Activated naive CD8-positive, alpha-beta T cell (primary cell): ENCODE results near the gene PTP4A2.
"Not testable (repeated sequence)": the region's sequence is repeated elsewhere in the genome, so short reads cannot be mapped to it uniquely, and the experiment has no call there.

Experiments
- H3K27ac Mint-ChIP-seq: one replicate; pipeline ENCODE4 v1.8.0; 2021; ENCODE audit warnings: mixed read lengths
- H3K27me3 Mint-ChIP-seq: one replicate; pipeline ENCODE4 v1.8.0; 2021; ENCODE audit warnings: mixed read lengths
- H3K36me3 Mint-ChIP-seq: one replicate; pipeline ENCODE4 v1.8.0; 2021; ENCODE audit warnings: mixed read lengths
- H3K4me1 Mint-ChIP-seq: one replicate; pipeline ENCODE4 v1.8.0; 2021; ENCODE audit warnings: low read depth, mixed read lengths
- H3K4me3 Mint-ChIP-seq: one replicate; pipeline ENCODE4 v1.8.0; 2021; ENCODE audit warnings: mild to moderate bottlenecking, mixed read lengths
- H3K9me3 Mint-ChIP-seq: one replicate; pipeline ENCODE4 v1.8.0; 2021; ENCODE audit warnings: low read depth, mixed read lengths

PTP4A2 gene

DNA sequence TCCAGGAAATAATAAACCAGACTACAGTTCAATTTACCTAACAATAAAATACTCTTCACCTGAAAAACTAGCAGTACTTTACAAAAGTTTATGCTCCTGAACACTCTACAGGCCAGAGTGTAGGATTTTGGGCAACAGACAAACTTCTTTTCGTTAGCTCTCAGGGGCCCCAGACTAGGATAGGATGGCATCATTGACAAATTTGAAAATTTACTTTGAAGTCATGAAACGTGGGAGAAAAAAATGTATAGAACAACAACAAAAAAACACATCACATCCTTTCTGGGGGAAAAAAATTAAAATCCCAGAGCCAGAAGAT lies 1.2 kb downstream of the PTP4A2 start:
- peaks cover 73% of the 10 kb centered on the region for H3K4me1 Mint-ChIP-seq
- no peaks in the 10 kb centered on the region for H3K9me3 Mint-ChIP-seq

DNA sequence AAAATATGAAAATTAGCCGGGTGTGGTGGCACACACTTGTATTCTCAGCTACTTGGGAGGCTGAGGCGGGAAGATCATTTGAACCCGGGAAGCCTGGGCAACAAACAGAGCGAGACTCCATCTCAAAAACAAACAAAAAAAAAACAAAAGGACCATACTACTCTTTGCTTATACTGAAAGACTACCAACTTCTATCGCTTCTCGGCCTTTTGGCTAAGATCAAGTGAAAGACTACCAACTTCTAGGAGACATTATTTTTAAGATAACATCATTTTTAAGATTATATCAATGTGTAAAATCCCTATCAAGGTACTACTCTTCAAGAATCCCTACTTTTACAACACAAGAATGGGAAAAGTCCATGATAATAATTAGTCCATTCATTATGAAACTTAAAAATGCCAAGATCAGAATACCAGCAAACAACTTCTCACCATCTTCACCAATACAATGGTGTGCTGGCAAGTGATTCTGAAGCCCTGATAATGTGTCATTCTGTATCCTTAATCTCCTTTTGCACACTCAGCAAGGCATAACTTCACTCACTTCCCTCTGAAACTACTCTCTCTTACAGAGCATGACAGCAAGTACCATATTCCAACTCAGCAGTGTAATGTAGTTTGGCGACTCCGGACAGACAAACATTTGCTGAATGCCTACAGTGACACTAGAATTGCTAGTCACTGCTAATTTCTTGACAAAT lies 1.7 kb downstream of the PTP4A2 start:
- Mint-ChIP-seq H3K27me3 (no peaks in the 10 kb centered on the region), H3K27ac (peak overlapping the region; percentile 92), H3K4me1 (peaks cover 76% of the 10 kb centered on the region), H3K4me3 (peak overlapping the region; percentile 100), H3K36me3 (peaks cover 6% of the 10 kb centered on the region), H3K9me3 (no peaks in the 10 kb centered on the region)

More for the DNA sequence above, 1.2 kb downstream of the PTP4A2 start:
- Mint-ChIP-seq H3K36me3 (peaks cover 6% of the 10 kb centered on the region), H3K4me3 (peak overlapping the region; percentile 100), H3K27ac (peak overlapping the region; percentile 92), H3K27me3 (no peaks in the 10 kb centered on the region)

DNA sequence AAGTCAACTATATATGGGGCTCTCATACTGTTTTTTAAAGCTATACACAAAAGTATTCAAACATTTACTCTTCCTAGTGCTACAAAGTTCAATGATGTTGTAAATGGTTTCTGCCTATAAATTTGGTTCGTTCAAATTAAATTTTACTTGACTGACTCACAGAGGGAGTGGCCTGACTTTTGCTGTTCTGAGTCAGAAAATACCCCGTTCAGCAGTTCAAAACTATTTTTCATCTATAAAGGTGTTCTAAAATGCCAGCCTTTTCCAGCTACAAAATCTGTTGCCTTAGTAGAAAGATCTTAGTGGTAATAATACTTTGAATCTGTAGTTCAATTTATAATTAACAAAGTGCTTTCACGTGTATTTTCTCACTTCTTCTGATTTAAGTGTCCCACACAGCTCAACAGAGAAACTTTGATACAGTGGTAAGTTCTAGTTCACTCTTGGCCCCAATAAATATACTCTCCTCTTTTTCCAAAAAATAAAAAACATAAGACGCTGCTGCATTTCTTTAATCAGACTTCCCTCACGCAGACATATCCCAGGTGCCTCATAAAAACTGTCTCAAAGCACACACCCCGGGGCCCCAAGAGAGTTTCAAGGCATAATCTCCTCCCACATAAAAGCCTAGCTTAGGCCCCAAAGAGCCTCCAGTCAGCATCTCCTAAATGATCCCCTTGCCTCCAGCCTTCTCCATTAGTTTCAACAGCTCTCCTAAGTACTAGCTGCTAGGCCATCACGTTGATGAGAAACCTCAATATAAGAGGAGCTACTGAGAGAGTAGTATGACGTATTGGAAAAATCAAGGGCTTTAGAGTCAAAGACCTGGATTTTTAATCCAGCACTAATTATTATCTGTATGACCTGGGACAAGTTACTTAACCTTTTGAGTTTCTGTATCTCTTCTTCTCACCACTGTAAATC lies 3.2 kb downstream of the PTP4A2 start:
- H3K27me3 Mint-ChIP-seq: no peaks in the 10 kb centered on the region
- peak overlapping the region; percentile 100 for H3K4me3 Mint-ChIP-seq
- H3K9me3 Mint-ChIP-seq: no peaks in the 10 kb centered on the region
- peaks cover 6% of the 10 kb centered on the region for H3K36me3 Mint-ChIP-seq
- H3K4me1 Mint-ChIP-seq: peaks cover 84% of the 10 kb centered on the region
- H3K27ac Mint-ChIP-seq: peak overlapping the region; percentile 92

DNA sequence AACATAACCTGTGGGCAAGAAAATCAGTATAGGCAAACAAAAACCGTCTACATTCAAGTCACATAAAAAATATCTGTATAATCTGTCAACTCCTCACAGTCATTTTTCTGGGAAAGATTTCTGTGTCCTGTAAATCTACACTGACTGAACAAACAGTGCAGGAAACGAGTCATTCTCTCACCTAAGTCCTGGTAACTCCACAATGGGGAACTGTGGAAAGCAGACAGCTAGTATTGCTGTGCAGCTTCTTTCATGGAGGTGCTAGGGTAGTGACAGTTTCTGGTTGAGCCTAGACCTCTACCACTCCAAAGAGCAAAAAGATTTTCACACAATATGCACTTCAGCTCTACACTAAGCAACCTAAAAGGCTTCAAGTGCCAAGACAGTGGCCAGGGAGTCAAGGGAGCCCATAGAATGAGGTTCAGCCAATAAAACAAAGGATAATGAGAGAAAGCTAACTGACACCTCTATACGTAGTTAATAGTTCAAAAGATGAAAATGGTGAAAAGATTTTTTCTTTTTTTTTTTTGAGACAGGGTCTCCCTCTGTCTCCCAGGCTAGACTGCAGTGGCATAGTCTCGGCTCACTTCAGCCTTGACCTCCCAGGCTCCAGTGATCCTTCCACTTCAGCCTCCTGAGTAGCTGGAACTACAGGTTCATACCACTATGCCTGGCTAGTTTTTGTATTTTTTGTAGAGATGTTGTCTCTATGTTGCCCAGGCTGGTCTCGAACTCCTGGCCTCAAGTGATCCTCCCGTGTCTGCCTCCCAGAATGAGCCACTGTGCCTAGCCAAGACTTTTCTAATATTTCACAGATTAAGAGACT lies 5.5 kb downstream of the PTP4A2 start:
- Mint-ChIP-seq H3K4me1 (peaks cover 86% of the 10 kb centered on the region), H3K36me3 (peaks cover 7% of the 10 kb centered on the region), H3K4me3 (peak overlapping the region; percentile 100), H3K27ac (peak overlapping the region; percentile 92), H3K27me3 (no peaks in the 10 kb centered on the region), H3K9me3 (no peaks in the 10 kb centered on the region)

DNA sequence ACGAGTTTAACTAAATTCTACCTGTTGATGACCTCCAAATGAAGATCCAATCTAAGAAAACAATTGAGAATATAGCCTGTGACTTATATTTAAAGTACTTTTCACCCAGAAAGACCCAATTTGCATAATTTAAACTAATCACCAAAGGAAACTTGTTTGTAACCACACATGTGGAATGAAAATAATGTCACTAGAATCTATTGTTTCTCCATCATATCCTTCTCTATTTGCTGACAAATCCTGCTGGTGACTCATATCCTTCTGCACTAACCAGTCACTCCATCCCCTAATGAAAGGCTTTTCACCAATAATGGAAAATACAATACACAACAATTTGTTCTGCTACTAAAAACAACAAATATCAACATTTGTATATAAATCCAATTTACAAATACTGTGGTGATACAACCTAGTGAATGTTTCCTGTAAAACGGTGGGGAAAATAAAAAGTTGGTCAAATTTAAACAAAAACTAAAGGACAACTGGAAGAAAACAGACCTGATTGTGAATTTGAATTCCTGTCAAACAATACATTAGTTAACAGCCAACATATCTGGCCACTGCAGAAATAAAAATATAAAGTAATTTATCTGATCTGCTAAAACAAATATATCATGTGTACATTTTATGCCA lies 6.5 kb downstream of the PTP4A2 start:
- Mint-ChIP-seq H3K36me3 (peaks cover 10% of the 10 kb centered on the region), H3K9me3 (no peaks in the 10 kb centered on the region), H3K4me3 (peak overlapping the region; percentile 100), H3K27me3 (no peaks in the 10 kb centered on the region), H3K4me1 (peaks cover 90% of the 10 kb centered on the region), H3K27ac (peak overlapping the region; percentile 92)

DNA sequence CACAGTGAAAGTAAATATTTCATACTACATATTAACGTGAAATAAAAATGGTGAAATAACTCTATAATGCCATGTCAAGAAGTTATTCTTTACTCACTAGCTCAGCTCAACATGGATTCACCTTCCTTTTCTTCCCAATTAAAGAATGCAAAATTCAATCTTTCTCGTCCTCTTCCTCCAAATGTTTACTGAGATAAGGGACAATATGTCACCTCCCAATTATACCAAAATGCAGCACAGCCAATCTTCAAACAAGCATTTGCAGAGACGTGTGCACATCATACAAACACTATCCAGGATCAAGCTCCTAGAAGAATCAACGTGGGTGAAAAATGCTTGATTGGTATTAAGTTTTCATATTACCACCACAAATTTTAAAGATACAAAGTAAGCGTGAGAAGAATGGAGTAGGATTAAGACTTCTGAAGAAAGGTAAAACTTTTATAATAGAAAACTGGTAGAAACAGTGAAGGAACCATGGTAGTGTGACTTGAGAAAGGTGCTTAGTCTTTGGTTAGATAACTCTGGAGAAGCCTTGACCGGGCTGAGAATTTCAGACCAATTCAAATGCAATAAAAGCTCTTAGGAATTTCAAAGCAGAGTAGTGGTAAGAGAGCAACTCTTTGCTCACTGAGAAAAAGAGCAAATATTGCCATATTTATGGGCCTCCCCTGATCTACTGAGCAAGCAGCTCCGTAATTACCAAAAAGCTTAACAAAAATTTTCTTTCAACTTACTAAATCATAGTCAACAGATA lies 7.2 kb downstream of the PTP4A2 start:
- Mint-ChIP-seq H3K9me3 (no peaks in the 10 kb centered on the region), H3K36me3 (peaks cover 10% of the 10 kb centered on the region), H3K4me3 (peak overlapping the region; percentile 100), H3K27me3 (no peaks in the 10 kb centered on the region), H3K27ac (peak overlapping the region; percentile 92), H3K4me1 (peaks cover 90% of the 10 kb centered on the region)

DNA sequence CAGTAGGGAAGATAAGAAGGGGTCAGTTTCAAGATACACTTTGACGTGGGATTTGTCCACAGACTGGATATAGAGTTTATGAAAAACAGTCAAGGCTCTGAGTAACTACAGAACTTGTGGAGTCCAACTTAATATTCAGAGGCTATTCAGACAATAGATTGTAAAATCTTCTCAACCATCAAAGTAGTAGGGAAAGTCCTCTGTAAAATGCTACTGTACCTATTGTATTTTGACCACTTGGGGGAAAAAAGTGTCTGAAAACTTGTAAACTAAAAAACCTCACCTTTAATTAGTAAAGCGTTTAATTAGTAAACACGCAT lies 10.5 kb downstream of the PTP4A2 start:
- Mint-ChIP-seq H3K27me3 (no peaks in the 10 kb centered on the region), H3K36me3 (peaks cover 12% of the 10 kb centered on the region), H3K4me1 (peaks cover 82% of the 10 kb centered on the region), H3K9me3 (no peaks in the 10 kb centered on the region), H3K27ac (peak overlapping the region; percentile 95), H3K4me3 (peak overlapping the region; percentile 82)

DNA sequence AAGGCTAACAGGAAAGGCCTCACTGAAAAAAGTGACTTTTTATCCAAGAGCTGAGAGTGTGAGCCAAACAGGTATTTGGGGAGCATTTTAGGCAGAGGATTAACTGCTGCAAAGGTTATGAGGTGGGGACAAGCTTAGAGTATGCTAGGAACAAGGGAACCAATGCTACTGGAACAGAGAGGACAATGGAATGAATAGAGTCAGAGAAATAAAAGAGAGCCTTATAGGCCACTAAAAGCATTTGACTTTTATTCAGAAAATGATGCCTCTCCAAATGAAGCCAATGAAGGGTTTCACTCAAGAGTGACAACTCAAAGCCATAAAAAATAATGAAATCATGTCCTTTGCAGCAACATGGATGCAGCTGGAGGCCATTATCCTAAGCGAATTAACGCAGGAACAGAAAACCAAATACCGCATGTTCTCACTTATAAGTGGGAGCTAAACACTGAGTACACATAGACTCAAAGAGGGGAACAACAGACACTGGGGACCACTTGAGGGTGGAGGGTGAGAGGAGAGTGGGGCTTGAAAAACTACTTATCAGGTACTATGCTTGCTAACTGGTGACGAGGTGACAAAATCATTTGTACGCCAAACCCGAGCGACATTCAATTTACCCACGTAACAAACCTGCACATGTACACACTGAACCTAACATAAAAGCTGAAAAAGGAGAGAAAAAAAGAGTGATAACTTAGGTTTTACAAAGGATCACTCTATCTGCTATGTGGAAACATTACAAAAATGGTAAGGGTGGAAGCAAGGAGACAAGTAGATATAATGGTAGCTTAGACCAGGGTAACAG lies 11.1 kb downstream of the PTP4A2 start:
- Mint-ChIP-seq H3K9me3 (no peaks in the 10 kb centered on the region), H3K27me3 (no peaks in the 10 kb centered on the region), H3K36me3 (peaks cover 12% of the 10 kb centered on the region), H3K4me3 (peak overlapping the region; percentile 82), H3K27ac (peak overlapping the region; percentile 95), H3K4me1 (peaks cover 82% of the 10 kb centered on the region)

DNA sequence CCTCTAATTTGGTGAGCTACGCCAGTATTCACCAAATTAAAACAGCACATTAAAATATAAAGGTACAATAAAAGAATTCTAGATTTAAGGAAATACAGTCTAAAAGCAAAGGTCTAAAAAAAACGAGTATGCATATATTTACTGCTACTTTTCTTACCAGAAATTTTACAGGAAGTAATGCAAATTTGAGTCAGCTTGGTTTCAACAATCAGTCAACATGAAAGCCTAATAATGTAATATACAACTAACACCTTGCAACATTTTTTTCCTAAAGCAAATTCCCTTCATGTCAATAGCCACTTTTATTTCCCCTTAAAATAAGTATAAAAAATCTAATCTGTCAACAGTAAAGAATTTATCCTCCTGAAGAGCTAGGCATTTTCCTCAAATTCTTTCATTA lies 11.9 kb downstream of the PTP4A2 start:
- peaks cover 82% of the 10 kb centered on the region for H3K4me1 Mint-ChIP-seq
- no peaks in the 10 kb centered on the region for H3K9me3 Mint-ChIP-seq
- H3K4me3 Mint-ChIP-seq: peak overlapping the region; percentile 82
- H3K36me3 Mint-ChIP-seq: peaks cover 13% of the 10 kb centered on the region
- H3K27ac Mint-ChIP-seq: peak overlapping the region; percentile 95
- no peaks in the 10 kb centered on the region for H3K27me3 Mint-ChIP-seq

DNA sequence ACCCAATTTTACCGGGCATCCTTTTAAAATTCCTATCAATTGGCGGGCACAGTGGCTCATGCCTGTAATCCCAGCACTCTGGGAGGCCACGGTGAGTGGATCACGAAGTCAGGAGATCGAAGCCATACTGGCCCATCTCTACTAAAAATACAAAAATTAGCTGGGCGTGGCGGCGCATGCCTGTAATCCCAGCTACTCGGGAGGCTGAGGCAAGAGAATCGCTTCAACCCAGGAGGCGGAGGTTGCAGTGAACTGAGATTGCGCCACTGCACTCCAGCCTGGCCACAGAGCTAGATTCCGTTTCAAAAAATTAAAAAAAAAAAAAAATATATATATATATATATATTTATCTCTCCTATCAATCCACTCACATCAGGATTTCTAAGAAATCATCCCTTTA lies 12.3 kb downstream of the PTP4A2 start:
- peak overlapping the region; percentile 82 for H3K4me3 Mint-ChIP-seq
- peaks cover 82% of the 10 kb centered on the region for H3K4me1 Mint-ChIP-seq
- H3K9me3 Mint-ChIP-seq, H3K27me3 Mint-ChIP-seq: not testable (repeated sequence)
- H3K27ac Mint-ChIP-seq: peak overlapping the region; percentile 95
- H3K36me3 Mint-ChIP-seq: peaks cover 16% of the 10 kb centered on the region

DNA sequence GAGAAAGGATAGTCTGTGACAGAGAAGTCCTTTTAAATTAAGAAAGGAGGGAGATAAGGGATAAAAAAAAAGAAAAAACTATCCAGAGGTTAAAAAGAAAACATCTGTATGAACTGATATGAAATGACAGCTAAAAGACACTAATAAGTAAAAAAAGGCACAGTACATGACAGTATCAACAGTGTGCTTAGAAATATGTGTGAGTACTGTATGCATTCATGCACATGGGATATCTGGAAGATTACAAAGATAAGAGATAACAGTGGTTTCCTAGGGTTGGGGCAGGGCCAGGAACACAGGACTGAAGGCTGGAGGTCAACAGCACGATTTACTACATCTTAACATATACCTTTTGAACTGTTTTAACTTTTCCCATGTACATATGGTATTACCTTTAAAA lies 13.3 kb downstream of the PTP4A2 start:
- H3K27ac Mint-ChIP-seq: peak overlapping the region; percentile 59
- H3K27me3 Mint-ChIP-seq: no peaks in the 10 kb centered on the region
- H3K4me3 Mint-ChIP-seq: peak overlapping the region; percentile 72
- peaks cover 16% of the 10 kb centered on the region for H3K36me3 Mint-ChIP-seq
- peaks cover 77% of the 10 kb centered on the region for H3K4me1 Mint-ChIP-seq
- H3K9me3 Mint-ChIP-seq: no peaks in the 10 kb centered on the region

DNA sequence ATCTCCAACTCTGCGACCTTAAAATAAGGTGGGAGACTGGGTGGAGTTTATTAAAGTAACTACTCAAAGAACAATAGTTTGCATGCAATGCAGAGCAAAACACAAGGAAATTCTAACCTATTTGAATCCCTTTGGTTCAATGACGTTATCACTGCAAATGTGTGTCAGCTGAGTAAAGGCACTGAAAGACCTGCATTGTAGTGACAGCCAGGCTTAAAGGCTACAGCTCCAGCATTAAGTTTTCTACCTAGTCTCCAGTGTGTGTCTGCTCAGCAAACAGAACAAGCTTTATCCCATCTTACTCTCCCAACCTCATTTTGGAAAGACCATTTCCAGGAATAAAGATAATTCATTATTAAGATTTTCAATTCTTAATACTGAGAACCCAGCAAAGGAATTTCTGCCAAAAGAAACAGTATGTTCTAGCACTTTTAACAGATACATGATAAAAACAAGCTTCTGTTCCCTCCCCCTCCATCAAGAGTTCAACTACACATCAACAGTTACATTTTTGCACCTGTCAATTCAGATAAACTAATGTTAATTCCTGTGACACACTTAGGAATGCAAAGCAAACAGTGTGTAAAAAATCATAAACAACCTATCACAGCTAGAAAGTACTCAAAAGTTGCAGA lies 14.2 kb downstream of the PTP4A2 start:
- no peaks in the 10 kb centered on the region for H3K9me3 Mint-ChIP-seq
- no peaks in the 10 kb centered on the region for H3K27me3 Mint-ChIP-seq
- peak overlapping the region; percentile 72 for H3K4me3 Mint-ChIP-seq
- H3K27ac Mint-ChIP-seq: peak overlapping the region; percentile 59
- H3K4me1 Mint-ChIP-seq: peaks cover 78% of the 10 kb centered on the region
- peaks cover 21% of the 10 kb centered on the region for H3K36me3 Mint-ChIP-seq

DNA sequence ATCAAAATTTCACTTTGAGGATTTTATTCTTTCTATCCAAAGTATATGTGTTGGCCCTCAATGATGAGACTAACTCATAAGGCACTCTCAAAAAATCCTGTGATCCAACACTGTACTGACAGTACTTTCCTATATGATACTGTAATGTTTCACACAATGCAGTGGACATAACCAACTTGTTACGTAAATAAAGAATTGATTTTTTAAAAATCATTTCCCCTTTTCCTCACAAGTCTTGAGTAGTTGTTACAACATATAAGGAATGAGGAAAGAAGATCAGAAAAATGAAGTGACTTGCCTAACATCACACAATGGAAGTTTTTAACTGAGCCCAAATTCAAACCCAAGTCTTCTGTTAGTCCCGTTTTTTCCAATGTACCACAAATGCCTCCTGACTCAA lies 17.2 kb downstream of the PTP4A2 start:
- H3K36me3 Mint-ChIP-seq: peaks cover 12% of the 10 kb centered on the region
- H3K27me3 Mint-ChIP-seq: no peaks in the 10 kb centered on the region
- H3K4me1 Mint-ChIP-seq: peaks cover 71% of the 10 kb centered on the region
- H3K9me3 Mint-ChIP-seq: no peaks in the 10 kb centered on the region
- H3K4me3 Mint-ChIP-seq: peak overlapping the region; percentile 46
- peak overlapping the region; percentile 85 for H3K27ac Mint-ChIP-seq
